ENCODE data around the gene SLC27A5.
"Not testable (repeated sequence)": the region's sequence is repeated elsewhere in the genome, so short reads cannot be mapped to it uniquely, and the experiment has no call there.

SLC27A5 gene

GRCh38 chr19:58471736-58472135, 40.1 kb downstream of the SLC27A5 start:
- FAIRE-seq (no peak), DNase-seq (ENCODE audit: low spot score) (no peak)

- DNase-seq (ENCODE audit: low spot score); FAIRE-seq: not testable (repeated sequence)
Measured at GRCh38 chr19:58470837-58471543, 40.8 kb downstream of the SLC27A5 start.

- no peak for FAIRE-seq
Measured at GRCh38 chr19:58469241-58470013, 42.4 kb downstream of the SLC27A5 start.

GRCh38 chr19:58468216-58468839, 43.5 kb downstream of the SLC27A5 start:
- no peak for FAIRE-seq
- DNase-seq (ENCODE audit: low spot score) = no peak

More at GRCh38 chr19:58469241-58470013, 42.4 kb downstream of the SLC27A5 start:
- no peak for DNase-seq (ENCODE audit: low spot score)

GRCh38 chr19:58466760-58467589, 44.8 kb downstream of the SLC27A5 start, which contains the start of gene ZNF324:
TSS of gene ZNF324 (plus strand) at chr19:58467080. CDS start at chr19:58469186, 2,106 bp downstream.
- DNase-seq (ENCODE audit: low spot score) (peak; percentile 79), FAIRE-seq (peak; percentile 65)

- FAIRE-seq (no peak), DNase-seq (ENCODE audit: low spot score) (no peak)
Measured at GRCh38 chr19:58466089-58466759, 45.6 kb downstream of the SLC27A5 start.

- DNase-seq (ENCODE audit: low spot score) = no peak
- no peak for FAIRE-seq
Measured at GRCh38 chr19:58460039-58460438, 51.8 kb downstream of the SLC27A5 start.

- DNase-seq (ENCODE audit: low spot score) = no peak
- FAIRE-seq = no peak
Measured at GRCh38 chr19:58456111-58456510, 55.7 kb downstream of the SLC27A5 start.

- no peak for FAIRE-seq
Measured at GRCh38 chr19:58455306-58455705, 56.5 kb downstream of the SLC27A5 start.

GRCh38 chr19:58453743-58454142, 58.0 kb downstream of the SLC27A5 start:
- FAIRE-seq = no peak
- no peak for DNase-seq (ENCODE audit: low spot score)

More at GRCh38 chr19:58455306-58455705, 56.5 kb downstream of the SLC27A5 start:
- no peak for DNase-seq (ENCODE audit: low spot score)

GRCh38 chr19:58451358-58452101, 60.3 kb downstream of the SLC27A5 start, which contains the start of gene ZNF324B:
TSS of gene ZNF324B (plus strand) at chr19:58451622. CDS start at chr19:58453702, 2,080 bp downstream.
- FAIRE-seq (peak; percentile 39), DNase-seq (ENCODE audit: low spot score) (peak; percentile 83)

GRCh38 chr19:58450856-58451357, 60.9 kb downstream of the SLC27A5 start:
- DNase-seq (ENCODE audit: low spot score) (no peak), FAIRE-seq (no peak)

- not testable (repeated sequence) for FAIRE-seq; DNase-seq (ENCODE audit: low spot score)
Measured at GRCh38 chr19:58449980-58450379, 61.8 kb downstream of the SLC27A5 start.

GRCh38 chr19:58448860-58449259, 62.9 kb downstream of the SLC27A5 start:
- DNase-seq (ENCODE audit: low spot score); FAIRE-seq: not testable (repeated sequence)
